DOHH2 (cell line): Measurements from ENCODE around the gene HMGN2.
A peak's percentile ranks its signal among the peaks of the same experiment; 100 is the strongest.
"Not testable (repeated sequence)": the region's sequence is repeated elsewhere in the genome, so short reads cannot be mapped to it uniquely, and the experiment has no call there.

Experiments used
- H3F3A ChIP-seq: fragments of 200-600 bp; sonication (generic), shearing (Covaris generic); 2 replicates; pipeline ENCODE4 v1.6.0; 2016; ENCODE audit warnings: antibody characterized with exemption, mild to moderate bottlenecking; ENCODE audit not compliant: control insufficient read depth, insufficient read depth
- H3K27ac ChIP-seq: fragments of 200-600 bp; sonication (generic); 2 replicates; pipeline ENCODE4 v1.5.1; 2014; ENCODE audit warnings: low read depth, mild to moderate bottlenecking, low read length, moderate library complexity
- H3K27me3 ChIP-seq: fragments of 200-600 bp; sonication (generic); 2 replicates; pipeline ENCODE4 v1.6.1; 2014; ENCODE audit warnings: mild to moderate bottlenecking, low read length, mixed read lengths; ENCODE audit not compliant: control insufficient read depth
- H3K36me3 ChIP-seq: fragments of 200-600 bp; sonication (generic); 2 replicates; pipeline ENCODE4 v1.6.1; 2014; ENCODE audit warnings: mild to moderate bottlenecking, low read length, moderate library complexity, mixed read lengths; ENCODE audit not compliant: control insufficient read depth
- H3K4me1 ChIP-seq: fragments of 200-600 bp; sonication (generic); 2 replicates; pipeline ENCODE4 v1.6.1; 2014; ENCODE audit warnings: mild to moderate bottlenecking, low read length, mixed read lengths; ENCODE audit not compliant: control insufficient read depth
- H3K4me2 ChIP-seq: fragments of 200-600 bp; sonication (generic); 2 replicates; pipeline ENCODE4 v1.6.0; 2014; ENCODE audit warnings: mild to moderate bottlenecking, low read length, moderate library complexity
- H3K4me3 ChIP-seq: fragments of 200-600 bp; sonication (generic); 2 replicates; pipeline ENCODE4 v1.5.1; 2014; ENCODE audit warnings: mild to moderate bottlenecking, low read length, mixed read lengths
- H3K79me2 ChIP-seq: fragments of 200-600 bp; sonication (generic); 2 replicates; pipeline ENCODE4 v1.6.1; 2014; ENCODE audit warnings: mild to moderate bottlenecking, low read length, mixed read lengths; ENCODE audit not compliant: control insufficient read depth
- H3K9me2 ChIP-seq: fragments of 200-600 bp; sonication (generic); replicated peaks from 2 replicates; pipeline ENCODE4 v1.6.1; 2014; ENCODE audit warnings: mild to moderate bottlenecking, low read length, mixed read lengths; ENCODE audit not compliant: control insufficient read depth
- H3K9me3 ChIP-seq: fragments of 200-600 bp; sonication (generic); 2 replicates; pipeline ENCODE4 v1.6.1; 2014; ENCODE audit warnings: antibody characterized with exemption, low read length, mixed read lengths; ENCODE audit not compliant: control insufficient read depth, insufficient read depth
- H4K20me1 ChIP-seq: fragments of 200-600 bp; sonication (generic); 2 replicates; pipeline ENCODE4 v1.6.0; 2014; ENCODE audit warnings: low read depth, mild to moderate bottlenecking, antibody characterized with exemption, low read length, moderate library complexity; ENCODE audit not compliant: control insufficient read depth, insufficient read depth
- CTCF ChIP-seq: fragments of 200-600 bp; sonication (generic); IDR thresholded peaks from one replicate; pipeline ENCODE4 v1.5.1; 2014; ENCODE audit warnings: antibody characterized with exemption, mild to moderate bottlenecking, low read depth, low read length; ENCODE audit not compliant: poor library complexity, severe bottlenecking
- EZH2phosphoT487 ChIP-seq: fragments of 200-600 bp; sonication (generic); IDR thresholded peaks from 2 replicates; pipeline ENCODE4 v1.6.1; 2017; ENCODE audit warnings: borderline replicate concordance, mild to moderate bottlenecking, antibody characterized with exemption, low read length, moderate library complexity, mixed read lengths

HMGN2 gene

GRCh38 chr1:26496861-26497260 lies 24.6 kb downstream of the HMGN2 start:
- TF ChIP-seq EZH2phosphoT487 (no peak), CTCF (no peak)
- Histone ChIP-seq H3K4me3 (no peak overlapping the region), H3K9me2 (no peaks in the 10 kb centered on the region), H3K27me3 (no peaks in the 10 kb centered on the region), H3K4me2 (no peak overlapping the region), H3K27ac (no peak overlapping the region), H3K4me1 (peaks cover 28% of the 10 kb centered on the region), H3F3A (peaks cover 5% of the 10 kb centered on the region; the same call in 1 of the 2 replicates), H4K20me1 (no peaks in the 10 kb centered on the region; the same call in 1 of the 2 replicates), H3K36me3 (peaks cover 4% of the 10 kb centered on the region), H3K9me3 (no peaks in the 10 kb centered on the region), H3K79me2 (peaks cover 14% of the 10 kb centered on the region)

- H3K9me3 ChIP-seq = no peaks in the 10 kb centered on the region
- no peak overlapping the region for H3K27ac ChIP-seq
- TF ChIP-seq EZH2phosphoT487 (no peak), CTCF (no peak)
- peaks cover 4% of the 10 kb centered on the region for H3K36me3 ChIP-seq
- H3K4me3 ChIP-seq = no peak overlapping the region
- H3K4me2 ChIP-seq = 0 out of 2 replicates have a peak overlapping the region, but pooled peaks have one; percentile 100
- peaks cover 26% of the 10 kb centered on the region for H3K4me1 ChIP-seq
- peaks cover 17% of the 10 kb centered on the region for H3K79me2 ChIP-seq
- no peaks in the 10 kb centered on the region for H3K9me2 ChIP-seq
- H3K27me3 ChIP-seq = no peaks in the 10 kb centered on the region
- H3F3A ChIP-seq = no peaks in the 10 kb centered on the region; the same call in 1 of the 2 replicates
- H4K20me1 ChIP-seq = no peaks in the 10 kb centered on the region
These were observed 26.7 kb downstream of the HMGN2 start for GRCh38 chr1:26498894-26499293.

- Histone ChIP-seq H3K27me3 (no peaks in the 10 kb centered on the region), H3K4me3 (peak overlapping the region; percentile 99), H3K4me1 (peaks cover 26% of the 10 kb centered on the region), H3K9me3 (no peaks in the 10 kb centered on the region), H4K20me1 (no peaks in the 10 kb centered on the region), H3K4me2 (peak overlapping the region; percentile 100), H3K36me3 (peaks cover 4% of the 10 kb centered on the region), H3K9me2 (no peaks in the 10 kb centered on the region), H3K79me2 (peaks cover 17% of the 10 kb centered on the region), H3K27ac (peak overlapping the region; percentile 88), H3F3A (no peaks in the 10 kb centered on the region; the same call in 1 of the 2 replicates)
- no peak for TF ChIP-seq CTCF
- no peak for TF ChIP-seq EZH2phosphoT487
These were observed 28.4 kb downstream of the HMGN2 start for GRCh38 chr1:26500488-26501175.

- H3F3A ChIP-seq, H3K27ac ChIP-seq, H3K79me2 ChIP-seq, H3K9me3 ChIP-seq, H3K36me3 ChIP-seq, H3K27me3 ChIP-seq, H4K20me1 ChIP-seq, H3K4me2 ChIP-seq, H3K4me3 ChIP-seq, H3K9me2 ChIP-seq, H3K4me1 ChIP-seq: not testable (repeated sequence)
These were observed 38.5 kb downstream of the HMGN2 start for GRCh38 chr1:26510711-26511110.

- H3K4me1 ChIP-seq, H3K36me3 ChIP-seq, H3K4me2 ChIP-seq, H3K27me3 ChIP-seq, H3K9me3 ChIP-seq, H3K79me2 ChIP-seq, H4K20me1 ChIP-seq, H3K4me3 ChIP-seq, H3F3A ChIP-seq, H3K9me2 ChIP-seq, H3K27ac ChIP-seq: not testable (repeated sequence)
These were observed 43.6 kb downstream of the HMGN2 start for GRCh38 chr1:26515836-26516235.
